RWPE1 (cell line): ENCODE measurements around the gene TSKU.
"Not testable (repeated sequence)": the region's sequence is repeated elsewhere in the genome, so short reads cannot be mapped to it uniquely, and the experiment has no call there.

Experiments used
- CTCF ChIA-PET: fragments of 350-600 bp; sonication (Branson Sonifier 250); formaldehyde crosslinking; extraction: SDS; loops from one replicate; lab custom pipeline; 2021; lab: Yijun Ruan, JAX
- POLR2A ChIA-PET: fragments of 400-600 bp; formaldehyde crosslinking; extraction: SDS; loops from one replicate; lab custom pipeline; 2020; ENCODE audit warnings: antibody characterized with exemption; ENCODE audit not compliant: low non-redundant PET; lab: Yijun Ruan, JAX
- DNase-seq: peaks from one replicate; pipeline ENCODE4 v3.0.0; 2012; ENCODE audit warnings: low spot score
- H3K27ac ChIP-seq: fragments of 450-650 bp; 2 replicates; pipeline ENCODE4 v1.5.1; 2017
- CTCF ChIP-seq: fragments of 450-650 bp; conservative IDR thresholded peaks from 2 replicates; pipeline ENCODE4 v1.5.1; 2017; ENCODE audit warnings: low read depth, mild to moderate bottlenecking

The TSKU gene

GRCh38 chr11:76825726-76826396 lies 42.7 kb downstream of the TSKU start:
- no peak for TF ChIP-seq CTCF
- ChIA-PET CTCF (interaction anchor here (0.6 to 1.2 kb wide), 2 partner anchors 94 to 312 kb away, joined by 3 read pairs; no protein-coding TSS in a partner anchor), POLR2A (no interaction called here)
- DNase-seq, result no peak
- peak overlapping the region; percentile 93 for H3K27ac ChIP-seq

DNA sequence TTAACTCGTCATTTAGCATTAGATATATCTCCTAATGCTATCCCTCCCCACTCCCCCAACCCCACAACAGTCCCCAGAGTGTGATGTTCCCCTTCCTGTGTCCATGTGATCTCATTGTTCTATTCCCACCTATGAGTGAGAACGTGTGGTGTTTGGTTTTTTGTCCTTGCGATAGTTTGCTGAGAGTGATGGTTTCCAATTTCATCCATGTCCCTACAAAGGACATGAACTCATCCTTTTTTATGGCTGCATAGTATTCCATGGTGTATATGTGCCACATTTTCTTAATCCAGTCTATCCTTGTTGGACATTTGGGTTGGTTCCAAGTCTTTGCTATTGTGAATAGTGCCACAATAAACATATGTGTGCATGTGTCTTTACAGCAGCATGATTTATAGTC lies 43.4 kb downstream of the TSKU start:
- CTCF ChIA-PET, result interaction anchor here (1.2 kb wide), 1 partner anchor 93 kb away, joined by 3 read pairs; no protein-coding TSS in a partner anchor
- H3K27ac ChIP-seq, DNase-seq, POLR2A ChIA-PET: not testable (repeated sequence)

DNA sequence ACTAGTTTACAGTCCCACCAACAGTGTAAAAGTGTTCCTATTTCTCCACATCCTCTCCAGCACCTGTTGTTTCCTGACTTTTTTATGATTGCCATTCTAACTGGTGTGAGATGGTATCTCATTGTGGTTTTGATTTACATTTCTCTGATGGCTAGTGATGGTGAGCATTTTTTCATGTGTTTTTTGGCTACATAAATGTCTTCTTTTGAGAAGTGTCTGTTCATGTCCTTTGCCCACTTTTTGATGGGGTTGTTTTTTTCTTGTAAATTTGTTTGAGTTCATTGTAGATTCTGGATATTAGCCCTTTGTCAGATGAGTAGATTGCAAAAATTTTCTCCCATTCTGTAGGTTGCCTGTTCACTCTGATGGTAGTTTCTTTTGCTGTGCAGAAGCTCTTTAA lies 43.8 kb downstream of the TSKU start:
- CTCF ChIA-PET, POLR2A ChIA-PET, H3K27ac ChIP-seq, DNase-seq: not testable (repeated sequence)

- ChIA-PET CTCF (no interaction called here), POLR2A (no interaction called here)
- H3K27ac ChIP-seq, result peak overlapping the region; percentile 45; the same call in 1 of the 2 replicates
- peak; percentile 44 for DNase-seq
- no peak for TF ChIP-seq CTCF
These were observed 47.6 kb downstream of the TSKU start for GRCh38 chr11:76830639-76831327.

- ChIA-PET CTCF (interaction anchor here (0.6 kb wide), 1 partner anchor 18 kb away, joined by 6 read pairs; no protein-coding TSS in a partner anchor), POLR2A (no interaction called here)
- TF ChIP-seq CTCF, result no peak
- DNase-seq, result no peak
- H3K27ac ChIP-seq, result no peak overlapping the region
These were observed 48.6 kb downstream of the TSKU start for GRCh38 chr11:76831686-76832310.

DNA sequence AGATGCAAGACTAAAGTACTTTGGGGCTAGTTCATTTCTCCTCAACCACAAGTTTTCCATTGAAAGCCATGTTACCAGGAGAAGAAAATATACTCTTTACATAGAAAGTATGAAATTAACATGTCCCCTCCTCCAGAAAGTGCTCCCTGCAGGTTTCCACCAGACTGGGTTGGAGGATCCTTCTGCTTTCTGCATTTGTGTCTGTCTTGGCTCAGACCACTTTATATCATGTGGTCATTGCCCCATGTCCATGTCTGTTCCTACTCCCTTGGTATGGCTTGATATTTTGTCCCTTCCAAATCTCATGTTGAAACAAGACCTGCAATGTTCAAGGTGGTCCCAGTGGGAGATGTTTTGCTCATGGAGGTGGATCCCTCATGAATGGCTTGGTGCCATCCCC lies 49.2 kb downstream of the TSKU start:
- ChIA-PET POLR2A (no interaction called here), CTCF (interaction anchor here (0.6 kb wide), 1 partner anchor 17 kb away, joined by 6 read pairs; no protein-coding TSS in a partner anchor)
- no peak for DNase-seq
- no peak for TF ChIP-seq CTCF
- no peak overlapping the region for H3K27ac ChIP-seq

GRCh38 chr11:76834151-76834550 lies 51.0 kb downstream of the TSKU start:
- no peak overlapping the region for H3K27ac ChIP-seq
- CTCF ChIA-PET, result no interaction called here
- DNase-seq, result no peak
- no peak for TF ChIP-seq CTCF
- POLR2A ChIA-PET, result no interaction called here
